Activated CD4-positive, CD25-positive, alpha-beta regulatory T cell treated with anti-CD3 and anti-CD28 coated beads, Interleukin-2, amount 50 U/mL, for 72 hours (primary cell): ENCODE measurements around the gene CDH18.

Experiments used
- DNase-seq: peaks from one replicate; pipeline ENCODE4 v3.0.0; 2021

The CDH18 gene

GRCh38 chr5:19577882-19578281 is 410.1 kb downstream of the CDH18 start:
- no peak for DNase-seq

GRCh38 chr5:19568004-19568403 is 420.0 kb downstream of the CDH18 start:
- DNase-seq: no peak

- no peak for DNase-seq
These were observed 422.5 kb downstream of the CDH18 start for GRCh38 chr5:19565466-19565865.

- DNase-seq: no peak
These were observed 424.0 kb downstream of the CDH18 start for GRCh38 chr5:19564036-19564435.

- no peak for DNase-seq
These were observed 432.1 kb downstream of the CDH18 start for GRCh38 chr5:19555876-19556275.

- DNase-seq: no peak
These were observed 432.6 kb downstream of the CDH18 start for GRCh38 chr5:19555436-19555835.

- no peak for DNase-seq
These were observed 433.5 kb downstream of the CDH18 start for GRCh38 chr5:19554524-19554923.

- no peak for DNase-seq
These were observed 440.4 kb downstream of the CDH18 start for GRCh38 chr5:19547640-19548039.

- no peak for DNase-seq
These were observed 441.5 kb downstream of the CDH18 start for GRCh38 chr5:19546521-19546920.

- no peak for DNase-seq
These were observed 449.4 kb downstream of the CDH18 start for GRCh38 chr5:19538607-19539006.

GRCh38 chr5:19536387-19536786 is 451.6 kb downstream of the CDH18 start:
- no peak for DNase-seq

GRCh38 chr5:19534751-19535150 is 453.2 kb downstream of the CDH18 start:
- DNase-seq: no peak

- no peak for DNase-seq
These were observed 455.1 kb downstream of the CDH18 start for GRCh38 chr5:19532936-19533335.

- no peak for DNase-seq
These were observed 456.5 kb downstream of the CDH18 start for GRCh38 chr5:19531374-19531952.

- DNase-seq: no peak
These were observed 468.6 kb downstream of the CDH18 start for GRCh38 chr5:19519448-19519847.

- DNase-seq: no peak
These were observed 489.1 kb downstream of the CDH18 start for GRCh38 chr5:19498852-19499251.

- DNase-seq: no peak
These were observed 490.7 kb downstream of the CDH18 start for GRCh38 chr5:19497229-19497815.

GRCh38 chr5:19496056-19496455 is 491.9 kb downstream of the CDH18 start:
- DNase-seq: no peak

- DNase-seq: no peak
These were observed 495.1 kb downstream of the CDH18 start for GRCh38 chr5:19492861-19493260.

GRCh38 chr5:19488786-19489185 is 499.2 kb downstream of the CDH18 start:
- DNase-seq: no peak

- DNase-seq: no peak
These were observed 500.5 kb downstream of the CDH18 start for GRCh38 chr5:19487480-19487879.

- DNase-seq: no peak
These were observed 508.4 kb downstream of the CDH18 start for GRCh38 chr5:19479562-19479961.

GRCh38 chr5:19462019-19462418 is 526.0 kb downstream of the CDH18 start:
- no peak for DNase-seq

GRCh38 chr5:19424506-19424905 is 563.5 kb downstream of the CDH18 start:
- no peak for DNase-seq
